ENCODE results near the gene SLC16A6.

- TF ChIP-seq POLR2AphosphoS5 (IDR thresholded peaks at IDR 0.05; ENCODE audit: low read depth, low read length) (no peak), POLR2A (IDR thresholded peaks at IDR 0.05; ENCODE audit: low read depth, low read length) (no peak), SPI1 (IDR thresholded peaks at IDR 0.05; ENCODE audit: low read depth, low read length) (no peak), TAF1 (IDR thresholded peaks at IDR 0.05; ENCODE audit: low read depth, low read length) (no peak)
These were observed 52.1 kb downstream of the SLC16A6 start for GRCh38 chr17:68238871-68239253.
